Neural progenitor cell (in vitro differentiated cells): ENCODE results near the gene DTNB. TPM values are rescaled to one million over a fixed set of nuclear protein-coding genes. Genes with fewer than 3 reads are reported as not detected.

Experiments
- DNase-seq: peaks from one replicate; pipeline ENCODE4 v3.0.0-alpha.2; 2016; ENCODE audit warnings: low spot score
- H2AFZ ChIP-seq: fragments of 200-600 bp; sonication (generic); replicated peaks from 2 replicates; pipeline ENCODE4 v1.6.1; 2016; ENCODE audit warnings: antibody characterized with exemption
- H3F3A ChIP-seq: fragments of 200-600 bp; sonication (generic); 2 replicates; pipeline ENCODE4 v1.6.1; 2016; ENCODE audit warnings: antibody characterized with exemption, low read depth
- H3K27ac ChIP-seq: fragments of 200-600 bp; sonication (generic); 2 replicates; pipeline ENCODE4 v1.5.1; 2016; ENCODE audit warnings: mild to moderate bottlenecking
- H3K27me3 ChIP-seq: fragments of 200-600 bp; sonication (generic); 2 replicates; pipeline ENCODE4 v1.6.1; 2016; ENCODE audit warnings: mild to moderate bottlenecking, moderate library complexity
- H3K36me3 ChIP-seq: fragments of 200-600 bp; sonication (generic); 2 replicates; pipeline ENCODE4 v1.5.1; 2016
- H3K4me1 ChIP-seq: fragments of 200-600 bp; sonication (generic); 2 replicates; pipeline ENCODE4 v1.6.1; 2016; ENCODE audit warnings: mixed run types
- H3K4me2 ChIP-seq: fragments of 200-600 bp; sonication (generic); 2 replicates; pipeline ENCODE4 v1.6.1; 2016
- H3K4me3 ChIP-seq: fragments of 200-600 bp; sonication (generic); 2 replicates; pipeline ENCODE4 v1.5.1; 2016
- H3K79me2 ChIP-seq: fragments of 200-600 bp; sonication (generic); 2 replicates; pipeline ENCODE4 v1.6.1; 2016; ENCODE audit warnings: low read depth
- H3K9ac ChIP-seq: fragments of 200-600 bp; sonication (generic); 2 replicates; pipeline ENCODE4 v1.6.1; 2016
- H3K9me3 ChIP-seq: fragments of 200-600 bp; sonication (generic); 2 replicates; pipeline ENCODE4 v1.5.1; 2016; ENCODE audit warnings: low read depth
- H4K20me1 ChIP-seq: fragments of 200-600 bp; sonication (generic); 2 replicates; pipeline ENCODE4 v1.6.1; 2016; ENCODE audit warnings: low read depth
- H3K27ac Mint-ChIP-seq: 3 replicates; pipeline ENCODE4 v1.8.0; 2021; ENCODE audit warnings: mixed read lengths
- H3K27me3 Mint-ChIP-seq: 2 replicates; pipeline ENCODE4 v1.8.0; 2022; ENCODE audit warnings: low read depth, mild to moderate bottlenecking, inconsistent platforms, moderate library complexity, mixed read lengths; ENCODE audit not compliant: insufficient read depth
- H3K36me3 Mint-ChIP-seq: 3 replicates; pipeline ENCODE4 v1.8.0; 2021; ENCODE audit warnings: mixed read lengths
- H3K4me1 Mint-ChIP-seq: 3 replicates; pipeline ENCODE4 v1.8.0; 2021; ENCODE audit warnings: mixed read lengths
- H3K4me3 Mint-ChIP-seq: 3 replicates; pipeline ENCODE4 v1.8.0; 2021; ENCODE audit warnings: mild to moderate bottlenecking, moderate library complexity, mixed read lengths
- H3K9me3 Mint-ChIP-seq: 3 replicates; pipeline ENCODE4 v1.8.0; 2020; ENCODE audit warnings: mixed read lengths
- EZH2 ChIP-seq: fragments of 200-600 bp; sonication (generic); IDR thresholded peaks from 2 replicates; pipeline ENCODE4 v1.6.1; 2017; ENCODE audit warnings: antibody characterized with exemption, mild to moderate bottlenecking, moderate library complexity
- EZH2phosphoT487 ChIP-seq: fragments of 200-600 bp; sonication (generic); IDR thresholded peaks from 2 replicates; pipeline ENCODE4 v1.6.1; 2017; ENCODE audit warnings: antibody characterized with exemption
- total RNA-seq: library from RNA; depleted of rRNA; stranded (reverse); fragments of >200 nt; gene quantifications from 2 replicates; pipeline ENCODE4 v1.2.3, GENCODE V29; 2015; ENCODE audit warnings: low replicate concordance
- TF ChIP-seq, protein P1 (sequence below): fragments of 200-600 bp; sonication (generic); IDR thresholded peaks from 2 replicates; pipeline ENCODE4 v1.5.1; 2017; ENCODE audit warnings: antibody characterized with exemption, mild to moderate bottlenecking

Gene DTNB
- total RNA-seq, 1 donor from 2014 or later, result 27.1 TPM

DNA sequence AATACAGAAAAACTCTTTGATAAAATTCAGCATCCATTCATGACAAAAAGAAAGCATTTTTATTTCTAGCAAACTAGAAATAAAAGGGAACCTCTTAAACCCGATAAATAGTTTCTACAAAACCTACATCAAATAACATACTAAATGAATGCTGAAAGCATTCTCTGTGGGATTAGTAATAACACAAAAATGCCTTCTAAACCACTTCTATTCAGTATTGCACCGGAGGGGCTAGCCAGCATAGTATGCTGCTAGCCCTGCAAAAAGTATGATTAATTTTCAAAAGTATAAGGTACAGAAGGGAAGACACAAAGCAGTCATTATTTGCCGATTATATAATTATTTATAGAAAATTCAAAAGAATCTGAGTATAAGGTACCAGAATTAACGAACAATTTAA, 145.2 kb downstream of the DTNB start:
- Histone ChIP-seq H3K79me2 (no peaks in the 10 kb centered on the region), H3K36me3 (no peaks in the 10 kb centered on the region), H3K4me1 (no peaks in the 10 kb centered on the region), H4K20me1 (no peaks in the 10 kb centered on the region), H3K9ac (no peak overlapping the region), H3K9me3 (no peaks in the 10 kb centered on the region), H3F3A (no peaks in the 10 kb centered on the region), H3K27ac (no peak overlapping the region), H2AFZ (no peak overlapping the region), H3K4me2 (no peak overlapping the region), H3K4me3 (no peak overlapping the region), H3K27me3 (no peaks in the 10 kb centered on the region)
- TF ChIP-seq EZH2 (no peak), EZH2phosphoT487 (no peak)
- TF ChIP-seq, protein P1, sequence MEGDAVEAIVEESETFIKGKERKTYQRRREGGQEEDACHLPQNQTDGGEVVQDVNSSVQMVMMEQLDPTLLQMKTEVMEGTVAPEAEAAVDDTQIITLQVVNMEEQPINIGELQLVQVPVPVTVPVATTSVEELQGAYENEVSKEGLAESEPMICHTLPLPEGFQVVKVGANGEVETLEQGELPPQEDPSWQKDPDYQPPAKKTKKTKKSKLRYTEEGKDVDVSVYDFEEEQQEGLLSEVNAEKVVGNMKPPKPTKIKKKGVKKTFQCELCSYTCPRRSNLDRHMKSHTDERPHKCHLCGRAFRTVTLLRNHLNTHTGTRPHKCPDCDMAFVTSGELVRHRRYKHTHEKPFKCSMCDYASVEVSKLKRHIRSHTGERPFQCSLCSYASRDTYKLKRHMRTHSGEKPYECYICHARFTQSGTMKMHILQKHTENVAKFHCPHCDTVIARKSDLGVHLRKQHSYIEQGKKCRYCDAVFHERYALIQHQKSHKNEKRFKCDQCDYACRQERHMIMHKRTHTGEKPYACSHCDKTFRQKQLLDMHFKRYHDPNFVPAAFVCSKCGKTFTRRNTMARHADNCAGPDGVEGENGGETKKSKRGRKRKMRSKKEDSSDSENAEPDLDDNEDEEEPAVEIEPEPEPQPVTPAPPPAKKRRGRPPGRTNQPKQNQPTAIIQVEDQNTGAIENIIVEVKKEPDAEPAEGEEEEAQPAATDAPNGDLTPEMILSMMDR, result no peak
- Mint-ChIP-seq H3K4me1 (peaks cover 14% of the 10 kb centered on the region), H3K27me3 (peaks cover 4% of the 10 kb centered on the region), H3K4me3 (no peak overlapping the region), H3K27ac (no peak overlapping the region), H3K36me3 (peaks cover 8% of the 10 kb centered on the region), H3K9me3 (no peaks in the 10 kb centered on the region)
- DNase-seq, result no peak

DNA sequence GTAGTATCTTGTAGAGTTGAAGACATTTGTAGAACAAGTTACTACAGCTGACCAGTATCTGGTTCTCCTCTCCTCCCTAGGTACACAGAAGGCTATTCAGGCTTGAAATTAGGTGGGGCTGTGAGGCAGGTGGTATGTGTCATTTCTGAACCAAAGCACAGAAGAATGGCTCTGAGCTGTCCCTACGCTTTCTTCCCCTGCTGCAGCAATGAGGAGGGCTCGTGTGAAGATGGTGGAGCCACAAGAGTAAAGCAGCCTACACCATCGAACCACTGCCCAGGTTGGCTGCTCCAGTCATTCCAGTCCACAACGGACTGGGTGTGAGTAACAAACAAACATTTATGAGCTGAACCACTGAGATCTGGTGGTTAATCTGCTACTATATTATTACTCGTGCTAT, 148.9 kb downstream of the DTNB start:
- Histone ChIP-seq H3F3A (peaks cover 4% of the 10 kb centered on the region), H3K9ac (no peak overlapping the region), H4K20me1 (no peaks in the 10 kb centered on the region), H3K4me1 (no peaks in the 10 kb centered on the region), H3K27ac (no peak overlapping the region), H3K4me2 (no peak overlapping the region), H3K79me2 (no peaks in the 10 kb centered on the region), H3K36me3 (no peaks in the 10 kb centered on the region), H2AFZ (no peak overlapping the region), H3K4me3 (no peak overlapping the region), H3K9me3 (no peaks in the 10 kb centered on the region), H3K27me3 (no peaks in the 10 kb centered on the region)
- Mint-ChIP-seq H3K4me1 (peaks cover 11% of the 10 kb centered on the region), H3K27me3 (peaks cover 2% of the 10 kb centered on the region), H3K4me3 (no peak overlapping the region), H3K36me3 (peaks cover 2% of the 10 kb centered on the region), H3K9me3 (no peaks in the 10 kb centered on the region), H3K27ac (no peak overlapping the region)
- no peak for DNase-seq
- TF ChIP-seq, protein P1, result no peak

DNA sequence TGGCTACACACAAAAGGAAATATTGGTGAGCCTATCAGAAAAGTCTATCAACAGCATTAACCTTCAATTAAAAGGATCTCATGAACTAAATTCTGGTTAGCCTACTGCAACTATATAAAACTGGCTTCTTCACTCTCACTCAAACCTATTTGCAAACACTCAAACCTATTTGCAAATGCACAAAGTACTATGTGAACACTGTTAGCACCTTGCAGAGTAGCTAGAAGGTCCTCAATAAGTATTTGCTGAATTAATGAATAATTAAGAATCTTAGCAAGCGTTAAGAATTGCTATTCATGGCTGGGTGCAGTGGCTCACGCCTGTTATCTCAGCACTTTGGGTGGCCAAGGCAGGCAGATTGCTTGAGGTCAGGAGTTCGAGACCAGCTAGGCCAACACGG, 150.3 kb downstream of the DTNB start:
- Histone ChIP-seq H4K20me1 (no peaks in the 10 kb centered on the region), H3K27ac (no peak overlapping the region), H3K79me2 (no peaks in the 10 kb centered on the region), H3K9me3 (no peaks in the 10 kb centered on the region), H3K4me3 (no peak overlapping the region), H3K9ac (no peak overlapping the region), H3K36me3 (no peaks in the 10 kb centered on the region), H2AFZ (no peak overlapping the region), H3K27me3 (no peaks in the 10 kb centered on the region), H3K4me2 (no peak overlapping the region), H3K4me1 (no peaks in the 10 kb centered on the region), H3F3A (peaks cover 4% of the 10 kb centered on the region)
- peaks cover 7% of the 10 kb centered on the region for H3K4me1 Mint-ChIP-seq
- peaks cover 2% of the 10 kb centered on the region for H3K27me3 Mint-ChIP-seq
- H3K27ac Mint-ChIP-seq, result no peak overlapping the region
- no peak for DNase-seq
- TF ChIP-seq EZH2phosphoT487 (no peak), EZH2 (no peak)
- TF ChIP-seq, protein P1, result no peak
- H3K36me3 Mint-ChIP-seq, result peaks cover 2% of the 10 kb centered on the region
- no peaks in the 10 kb centered on the region for H3K9me3 Mint-ChIP-seq
- H3K4me3 Mint-ChIP-seq, result no peak overlapping the region
